ENCODE results near the gene ELFN2.

Gene ELFN2

GRCh38 chr22:37375801-37376200 lies 51.5 kb downstream of the ELFN2 start:
- Histone ChIP-seq H3K36me3 (ENCODE audit: insufficient read depth, low read length) (no peaks in the 10 kb centered on the region), H3K4me3 (ENCODE audit: low read length, poor library complexity, severe bottlenecking) (no peak overlapping the region), H3K79me2 (ENCODE audit: insufficient read depth, low read length) (no peaks in the 10 kb centered on the region), H3K4me1 (ENCODE audit: insufficient read depth, low read length, poor library complexity, severe bottlenecking) (peaks cover 5% of the 10 kb centered on the region), H3K9ac (ENCODE audit: low read depth, low read length, poor library complexity, severe bottlenecking) (no peak overlapping the region), H3K9me3 (ENCODE audit: insufficient read depth, low read depth, low read length) (no peaks in the 10 kb centered on the region), H4K20me1 (ENCODE audit: insufficient read depth, low read length, poor library complexity, severe bottlenecking) (no peaks in the 10 kb centered on the region), H3K9me2 (replicated peaks; ENCODE audit: low read depth, low read length) (no peaks in the 10 kb centered on the region), H3F3A (ENCODE audit: low read depth) (no peaks in the 10 kb centered on the region), H2AFZ (ENCODE audit: low read length) (no peak overlapping the region), H3K27me3 (ENCODE audit: insufficient read depth, low read length, poor library complexity, severe bottlenecking) (no peaks in the 10 kb centered on the region), H3K4me2 (ENCODE audit: low read depth, low read length, poor library complexity, severe bottlenecking) (no peak overlapping the region)
- TF ChIP-seq EZH2phosphoT487 (IDR thresholded peaks at IDR 0.05; ENCODE audit: borderline replicate concordance) (no peak), CTCF (conservative IDR thresholded peaks at IDR 0.05; ENCODE audit: low read length) (no peak)

- Histone ChIP-seq H2AFZ (ENCODE audit: low read length) (no peak overlapping the region), H3K9me2 (replicated peaks; ENCODE audit: low read depth, low read length) (no peaks in the 10 kb centered on the region), H3K9me3 (ENCODE audit: insufficient read depth, low read depth, low read length) (no peaks in the 10 kb centered on the region), H3K27me3 (ENCODE audit: insufficient read depth, low read length, poor library complexity, severe bottlenecking) (no peaks in the 10 kb centered on the region), H3F3A (ENCODE audit: low read depth) (no peaks in the 10 kb centered on the region), H4K20me1 (ENCODE audit: insufficient read depth, low read length, poor library complexity, severe bottlenecking) (no peaks in the 10 kb centered on the region), H3K4me1 (ENCODE audit: insufficient read depth, low read length, poor library complexity, severe bottlenecking) (peaks cover 5% of the 10 kb centered on the region), H3K4me2 (ENCODE audit: low read depth, low read length, poor library complexity, severe bottlenecking) (no peak overlapping the region), H3K79me2 (ENCODE audit: insufficient read depth, low read length) (no peaks in the 10 kb centered on the region), H3K9ac (ENCODE audit: low read depth, low read length, poor library complexity, severe bottlenecking) (no peak overlapping the region), H3K4me3 (ENCODE audit: low read length, poor library complexity, severe bottlenecking) (no peak overlapping the region), H3K36me3 (ENCODE audit: insufficient read depth, low read length) (no peaks in the 10 kb centered on the region)
- TF ChIP-seq CTCF (conservative IDR thresholded peaks at IDR 0.05; ENCODE audit: low read length) (no peak), EZH2phosphoT487 (IDR thresholded peaks at IDR 0.05; ENCODE audit: borderline replicate concordance) (no peak)
These were observed 52.7 kb downstream of the ELFN2 start for GRCh38 chr22:37374571-37374970.

- no peak overlapping the region for H2AFZ ChIP-seq (ENCODE audit: low read length)
- H3F3A ChIP-seq (ENCODE audit: low read depth), result no peaks in the 10 kb centered on the region
- H3K4me2 ChIP-seq (ENCODE audit: low read depth, low read length, poor library complexity, severe bottlenecking), result no peak overlapping the region
- H3K9me2 ChIP-seq (replicated peaks; ENCODE audit: low read depth, low read length), result no peaks in the 10 kb centered on the region
- no peaks in the 10 kb centered on the region for H3K79me2 ChIP-seq (ENCODE audit: insufficient read depth, low read length)
- H3K9ac ChIP-seq (ENCODE audit: low read depth, low read length, poor library complexity, severe bottlenecking), result no peak overlapping the region
- no peak overlapping the region for H3K4me3 ChIP-seq (ENCODE audit: low read length, poor library complexity, severe bottlenecking)
- H3K36me3 ChIP-seq (ENCODE audit: insufficient read depth, low read length), result no peaks in the 10 kb centered on the region
- peaks cover 5% of the 10 kb centered on the region for H3K4me1 ChIP-seq (ENCODE audit: insufficient read depth, low read length, poor library complexity, severe bottlenecking)
- TF ChIP-seq EZH2phosphoT487 (IDR thresholded peaks at IDR 0.05; ENCODE audit: borderline replicate concordance) (no peak), CTCF (conservative IDR thresholded peaks at IDR 0.05; ENCODE audit: low read length) (no peak)
- no peaks in the 10 kb centered on the region for H3K9me3 ChIP-seq (ENCODE audit: insufficient read depth, low read depth, low read length)
- no peaks in the 10 kb centered on the region for H3K27me3 ChIP-seq (ENCODE audit: insufficient read depth, low read length, poor library complexity, severe bottlenecking)
- no peaks in the 10 kb centered on the region for H4K20me1 ChIP-seq (ENCODE audit: insufficient read depth, low read length, poor library complexity, severe bottlenecking)
These were observed 53.8 kb downstream of the ELFN2 start for GRCh38 chr22:37373451-37373850.

All from Loucy (cell line).